ENCODE results near the gene LIMK2. TPM values are rescaled to one million over a fixed set of nuclear protein-coding genes. Genes with fewer than 3 reads are reported as not detected.

The LIMK2 gene
- total RNA-seq, 1 experiment from 2014 or later = 13.2 TPM

DNA sequence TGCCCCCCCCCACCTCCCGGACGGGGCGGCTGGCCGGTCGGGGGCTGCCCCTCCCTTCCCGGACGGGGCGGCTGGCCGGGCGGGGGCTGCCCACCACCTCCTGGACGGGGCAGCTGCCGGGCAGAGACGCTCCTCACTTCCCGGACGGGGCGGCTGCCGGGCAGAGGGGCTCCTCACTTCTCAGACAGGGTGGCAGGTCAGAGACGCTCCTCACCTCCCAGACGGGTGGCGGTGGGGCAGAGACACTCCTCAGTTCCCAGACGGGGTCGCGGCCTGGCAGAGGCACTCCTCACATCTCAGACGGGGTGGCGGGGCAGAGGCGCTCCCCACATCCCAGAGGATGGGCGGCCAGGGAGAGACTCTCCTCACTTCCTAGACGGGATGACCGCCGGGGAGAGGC lies 28.1 kb upstream of the LIMK2 start:
- ChIA-PET POLR2A (ENCODE audit: unreplicated experiment) (no interaction called here), CTCF (no interaction called here)
- no peaks in the 10 kb centered on the region for H3K9me3 ChIP-seq (ENCODE audit: low read length)
- no peak for ATAC-seq
- no TSS peak for BruUV-seq (replicated peaks)
- intact Hi-C loops (cut with micrococcal nuclease) = no loop called here
- H2AFZ ChIP-seq (ENCODE audit: low read length) = no peak overlapping the region
- H3K27me3 ChIP-seq (ENCODE audit: low read length) = no peaks in the 10 kb centered on the region
- H3K27ac ChIP-seq (ENCODE audit: low read length) = no peak overlapping the region
- H3K36me3 ChIP-seq (ENCODE audit: low read depth, low read length) = no peaks in the 10 kb centered on the region
- H3K4me3 ChIP-seq (ENCODE audit: low read length) = no peak overlapping the region
- H3K79me2 ChIP-seq (ENCODE audit: low read length) = 0 out of 2 replicates have a peak, but pooled peaks cover 11% of the 10 kb centered on the region
- H3K9me2 ChIP-seq (replicated peaks; ENCODE audit: low read length) = no peaks in the 10 kb centered on the region
- H3K4me1 ChIP-seq (ENCODE audit: insufficient read depth, low read length) = peaks cover 10% of the 10 kb centered on the region
- peaks cover 3% of the 10 kb centered on the region; the same call in 1 of the 2 replicates for H4K20me1 ChIP-seq (ENCODE audit: low read length)
- H3K9ac ChIP-seq (ENCODE audit: low read length) = no peak overlapping the region
- no peaks in the 10 kb centered on the region for H3F3A ChIP-seq (ENCODE audit: low read length, unreplicated experiment)
- DNase-seq = no peak
- no peak overlapping the region for H3K4me2 ChIP-seq (ENCODE audit: low read length)
- TF ChIP-seq, protein P1, sequence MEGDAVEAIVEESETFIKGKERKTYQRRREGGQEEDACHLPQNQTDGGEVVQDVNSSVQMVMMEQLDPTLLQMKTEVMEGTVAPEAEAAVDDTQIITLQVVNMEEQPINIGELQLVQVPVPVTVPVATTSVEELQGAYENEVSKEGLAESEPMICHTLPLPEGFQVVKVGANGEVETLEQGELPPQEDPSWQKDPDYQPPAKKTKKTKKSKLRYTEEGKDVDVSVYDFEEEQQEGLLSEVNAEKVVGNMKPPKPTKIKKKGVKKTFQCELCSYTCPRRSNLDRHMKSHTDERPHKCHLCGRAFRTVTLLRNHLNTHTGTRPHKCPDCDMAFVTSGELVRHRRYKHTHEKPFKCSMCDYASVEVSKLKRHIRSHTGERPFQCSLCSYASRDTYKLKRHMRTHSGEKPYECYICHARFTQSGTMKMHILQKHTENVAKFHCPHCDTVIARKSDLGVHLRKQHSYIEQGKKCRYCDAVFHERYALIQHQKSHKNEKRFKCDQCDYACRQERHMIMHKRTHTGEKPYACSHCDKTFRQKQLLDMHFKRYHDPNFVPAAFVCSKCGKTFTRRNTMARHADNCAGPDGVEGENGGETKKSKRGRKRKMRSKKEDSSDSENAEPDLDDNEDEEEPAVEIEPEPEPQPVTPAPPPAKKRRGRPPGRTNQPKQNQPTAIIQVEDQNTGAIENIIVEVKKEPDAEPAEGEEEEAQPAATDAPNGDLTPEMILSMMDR (conservative IDR thresholded peaks at IDR 0.05; ENCODE audit: low read depth, low read length) = no peak
- no peak for TF ChIP-seq EZH2phosphoT487 (IDR thresholded peaks at IDR 0.05; ENCODE audit: borderline replicate concordance, low read length)
- TF ChIP-seq EZH2 (IDR thresholded peaks at IDR 0.05; ENCODE audit: low read length, unreplicated experiment) = no peak

DNA sequence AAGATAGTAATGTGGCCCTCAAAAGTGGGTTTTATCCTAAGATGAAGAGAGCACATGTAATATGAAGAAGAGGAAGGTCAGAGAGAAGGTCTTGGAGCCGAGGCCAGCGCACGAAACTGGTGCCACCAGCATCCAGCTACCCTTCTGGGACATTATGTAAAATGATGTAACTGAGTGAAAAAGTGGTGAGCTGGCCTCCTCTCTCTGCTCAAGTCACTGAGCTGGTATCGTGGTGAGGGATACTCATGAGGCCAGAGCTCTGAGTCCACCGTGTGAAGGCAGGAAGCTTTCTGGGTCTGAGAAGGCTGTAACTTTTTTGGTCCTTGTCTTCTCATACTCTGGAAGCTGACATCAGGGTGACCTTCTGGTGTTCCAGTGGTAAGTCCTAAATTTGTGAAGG lies 27.0 kb upstream of the LIMK2 start:
- Histone ChIP-seq H3K27me3 (ENCODE audit: low read length) (no peaks in the 10 kb centered on the region), H3K4me3 (ENCODE audit: low read length) (no peak overlapping the region), H4K20me1 (ENCODE audit: low read length) (no peaks in the 10 kb centered on the region), H3K9ac (ENCODE audit: low read length) (no peak overlapping the region), H3K36me3 (ENCODE audit: low read depth, low read length) (no peaks in the 10 kb centered on the region), H3F3A (ENCODE audit: low read length, unreplicated experiment) (no peaks in the 10 kb centered on the region), H2AFZ (ENCODE audit: low read length) (no peak overlapping the region), H3K4me1 (ENCODE audit: insufficient read depth, low read length) (no peaks in the 10 kb centered on the region), H3K79me2 (ENCODE audit: low read length) (0 out of 2 replicates have a peak, but pooled peaks cover 6% of the 10 kb centered on the region), H3K9me2 (replicated peaks; ENCODE audit: low read length) (no peaks in the 10 kb centered on the region), H3K9me3 (ENCODE audit: low read length) (no peaks in the 10 kb centered on the region), H3K4me2 (ENCODE audit: low read length) (no peak overlapping the region), H3K27ac (ENCODE audit: low read length) (no peak overlapping the region)
- POLR2A ChIA-PET (ENCODE audit: unreplicated experiment) = no interaction called here
- no TSS peak for BruUV-seq (replicated peaks)
- ATAC-seq (no peak), DNase-seq (no peak)
- intact Hi-C loops (cut with micrococcal nuclease) = no loop called here
- no peak for TF ChIP-seq EZH2phosphoT487 (IDR thresholded peaks at IDR 0.05; ENCODE audit: borderline replicate concordance, low read length)
- no peak for TF ChIP-seq EZH2 (IDR thresholded peaks at IDR 0.05; ENCODE audit: low read length, unreplicated experiment)
- TF ChIP-seq, protein P1 (conservative IDR thresholded peaks at IDR 0.05; ENCODE audit: low read depth, low read length) = no peak
- CTCF ChIA-PET = no interaction called here

DNA sequence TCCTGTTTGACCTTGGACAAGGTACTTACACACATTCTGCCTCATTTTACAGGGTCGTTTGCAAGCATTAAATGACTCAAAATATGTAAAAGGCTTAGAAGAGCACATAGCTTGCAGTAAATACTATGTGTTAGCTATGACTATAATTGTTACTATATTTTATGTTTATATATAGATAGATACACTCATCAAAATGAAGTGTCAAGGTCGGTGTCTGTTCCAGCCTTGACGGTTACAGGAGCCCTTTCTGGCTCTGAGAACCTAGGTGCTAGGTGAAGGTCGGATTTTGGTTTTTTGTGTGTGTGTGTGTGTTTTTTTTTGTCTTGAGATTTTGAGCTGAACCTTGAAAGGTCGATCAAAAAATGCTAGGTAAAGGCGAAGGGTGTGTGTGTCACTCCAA lies 24.5 kb upstream of the LIMK2 start:
- Histone ChIP-seq H3K36me3 (ENCODE audit: low read depth, low read length) (no peaks in the 10 kb centered on the region), H3K9me3 (ENCODE audit: low read length) (no peaks in the 10 kb centered on the region), H3K9ac (ENCODE audit: low read length) (no peak overlapping the region), H3K27ac (ENCODE audit: low read length) (no peak overlapping the region), H3K4me1 (ENCODE audit: insufficient read depth, low read length) (no peaks in the 10 kb centered on the region), H3K4me2 (ENCODE audit: low read length) (no peak overlapping the region), H3K79me2 (ENCODE audit: low read length) (no peaks in the 10 kb centered on the region), H4K20me1 (ENCODE audit: low read length) (no peaks in the 10 kb centered on the region), H3K27me3 (ENCODE audit: low read length) (no peaks in the 10 kb centered on the region), H3F3A (ENCODE audit: low read length, unreplicated experiment) (no peaks in the 10 kb centered on the region), H2AFZ (ENCODE audit: low read length) (no peak overlapping the region), H3K9me2 (replicated peaks; ENCODE audit: low read length) (no peaks in the 10 kb centered on the region), H3K4me3 (ENCODE audit: low read length) (no peak overlapping the region)
- no peak for DNase-seq
- ChIA-PET CTCF (no interaction called here), POLR2A (ENCODE audit: unreplicated experiment) (no interaction called here)
- ATAC-seq = no peak
- intact Hi-C loops (cut with micrococcal nuclease) = no loop called here
- no TSS peak for BruUV-seq (replicated peaks)
- TF ChIP-seq EZH2 (IDR thresholded peaks at IDR 0.05; ENCODE audit: low read length, unreplicated experiment) = no peak
- TF ChIP-seq, protein P1 (conservative IDR thresholded peaks at IDR 0.05; ENCODE audit: low read depth, low read length) = no peak
- TF ChIP-seq EZH2phosphoT487 (IDR thresholded peaks at IDR 0.05; ENCODE audit: borderline replicate concordance, low read length) = no peak

All from PC-3 (cell line).